Endodermal cell (in vitro differentiated cells): Measurements from ENCODE around the gene TACC2. TPM values are rescaled to one million over a fixed set of nuclear protein-coding genes. Genes with fewer than 3 reads are reported as not detected.

ENCODE experiments used
- DNase-seq: peaks from one replicate; pipeline ENCODE4 v3.0.0-alpha.2; 2017
- H3K27ac ChIP-seq: 2 replicates; pipeline ENCODE4 v1.5.1; 2013; ENCODE audit warnings: mild to moderate bottlenecking, low read depth, low read length, moderate library complexity
- H3K27me3 ChIP-seq: 2 replicates; pipeline ENCODE4 v1.6.1; 2013; ENCODE audit warnings: mild to moderate bottlenecking, low read length, moderate library complexity; ENCODE audit not compliant: insufficient read depth, control insufficient read depth, poor library complexity, severe bottlenecking
- H3K36me3 ChIP-seq: 2 replicates; pipeline ENCODE4 v1.7.0; 2013; ENCODE audit warnings: mild to moderate bottlenecking, low read length, moderate library complexity; ENCODE audit not compliant: control insufficient read depth, insufficient read depth
- H3K4me1 ChIP-seq: one replicate; pipeline ENCODE4 v1.7.0; 2013; ENCODE audit warnings: low read length; ENCODE audit not compliant: control insufficient read depth, insufficient read depth
- H3K4me3 ChIP-seq: 2 replicates; pipeline ENCODE4 v1.5.1; 2013; ENCODE audit warnings: mild to moderate bottlenecking, low read length, moderate library complexity
- H3K9ac ChIP-seq: 2 replicates; pipeline ENCODE4 v1.6.1; 2013; ENCODE audit warnings: mild to moderate bottlenecking, low read length, moderate library complexity; ENCODE audit not compliant: poor library complexity, severe bottlenecking; ENCODE audit errors: extremely low read depth
- H3K9me3 ChIP-seq: 2 replicates; pipeline ENCODE4 v1.6.1; 2013; ENCODE audit warnings: mild to moderate bottlenecking, low read length, moderate library complexity; ENCODE audit not compliant: control insufficient read depth
- H3K27ac Mint-ChIP-seq: 2 replicates; pipeline ENCODE4 v1.8.0; 2020; ENCODE audit warnings: mixed read lengths
- H3K27me3 Mint-ChIP-seq: 2 replicates; pipeline ENCODE4 v1.8.0; 2021; ENCODE audit warnings: mild to moderate bottlenecking, mixed read lengths; ENCODE audit not compliant: insufficient read depth
- H3K36me3 Mint-ChIP-seq: 2 replicates; pipeline ENCODE4 v1.8.0; 2020; ENCODE audit warnings: low read depth, mixed read lengths
- H3K4me1 Mint-ChIP-seq: 2 replicates; pipeline ENCODE4 v1.8.0; 2020; ENCODE audit warnings: mixed read lengths
- H3K4me3 Mint-ChIP-seq: 2 replicates; pipeline ENCODE4 v1.8.0; 2020; ENCODE audit warnings: mild to moderate bottlenecking, moderate library complexity, mixed read lengths
- H3K9me3 Mint-ChIP-seq: 2 replicates; pipeline ENCODE4 v1.8.0; 2020; ENCODE audit warnings: mild to moderate bottlenecking, mixed read lengths
- CTCF ChIP-seq: fragments of 200-600 bp; sonication (generic); conservative IDR thresholded peaks from 2 replicates; pipeline ENCODE4 v1.5.0; 2021; ENCODE audit warnings: antibody characterized with exemption, mild to moderate bottlenecking
- WGBS, 2 experiments: methylation state at CpG; one replicate each; pipeline versions ENCODE4 v1.1.5 to v1.1.7; 2013; ENCODE audit warnings: missing lambda C conversion rate in 2 of 2, mixed read lengths in 1 of 2; ENCODE audit not compliant: insufficient coverage in 1 of 2, insufficient read length in 1 of 2; 5-methylcytosine and 5-hydroxymethylcytosine counted together
- total RNA-seq, 2 donors: library from RNA; stranded (reverse); fragmentation: NEBNext Ultra II Directional in 1 of 2; extraction: Animal tissue kit (Norgen Biotek cat#: 25700) in 1 of 2; gene quantifications; 2 replicates in 1 of 2; 3 replicates in 1 of 2; pipeline ENCODE4 v1.2.1, GENCODE V29; 2021

Gene TACC2
- total RNA-seq, 2 donors from 2014 or later: 24.5 to 34.1 TPM

GRCh38 chr10:122301811-122302115 lies 312.8 kb downstream of the TACC2 start:
- no peaks in the 10 kb centered on the region for H3K4me1 Mint-ChIP-seq
- no peak overlapping the region for H3K27ac Mint-ChIP-seq
- Histone ChIP-seq H3K9ac (no peak overlapping the region), H3K9me3 (no peaks in the 10 kb centered on the region), H3K36me3 (no peaks in the 10 kb centered on the region), H3K27me3 (no peaks in the 10 kb centered on the region), H3K27ac (no peak overlapping the region), H3K4me3 (no peak overlapping the region), H3K4me1 (no peaks in the 10 kb centered on the region)
- H3K9me3 Mint-ChIP-seq: peaks cover 12% of the 10 kb centered on the region
- no peak overlapping the region for H3K4me3 Mint-ChIP-seq
- TF ChIP-seq CTCF: no peak
- no peaks in the 10 kb centered on the region for H3K27me3 Mint-ChIP-seq
- no peak for DNase-seq
- H3K36me3 Mint-ChIP-seq: no peaks in the 10 kb centered on the region
- 96 to 97% methylated on average over 6 to 7 of the region's 7 CpGs for WGBS, 2 experiments

GRCh38 chr10:122302315-122302714 lies 313.4 kb downstream of the TACC2 start:
- H3K36me3 Mint-ChIP-seq: no peaks in the 10 kb centered on the region
- Histone ChIP-seq H3K4me1 (no peaks in the 10 kb centered on the region), H3K27ac (no peak overlapping the region), H3K9me3 (no peaks in the 10 kb centered on the region), H3K27me3 (no peaks in the 10 kb centered on the region), H3K4me3 (no peak overlapping the region), H3K36me3 (no peaks in the 10 kb centered on the region), H3K9ac (no peak overlapping the region)
- H3K9me3 Mint-ChIP-seq: peaks cover 12% of the 10 kb centered on the region
- no peaks in the 10 kb centered on the region for H3K27me3 Mint-ChIP-seq
- H3K27ac Mint-ChIP-seq: no peak overlapping the region
- no peak for TF ChIP-seq CTCF
- H3K4me3 Mint-ChIP-seq: no peak overlapping the region
- no peak for DNase-seq
- H3K4me1 Mint-ChIP-seq: no peaks in the 10 kb centered on the region
- 91 to 97% methylated on average over 4 of the region's 4 CpGs for whole genome bisulfite sequencing, 2 experiments

- no peaks in the 10 kb centered on the region for H3K4me1 Mint-ChIP-seq
- H3K36me3 Mint-ChIP-seq: no peaks in the 10 kb centered on the region
- no peaks in the 10 kb centered on the region for H3K9me3 ChIP-seq
- DNase-seq: no peak
- H3K27ac ChIP-seq: no peak overlapping the region
- H3K9ac ChIP-seq: no peak overlapping the region
- H3K27me3 Mint-ChIP-seq: no peaks in the 10 kb centered on the region
- no peak overlapping the region for H3K4me3 ChIP-seq
- no peaks in the 10 kb centered on the region for H3K27me3 ChIP-seq
- H3K9me3 Mint-ChIP-seq: peaks cover 12% of the 10 kb centered on the region
- 89 to 100% methylated on average over 1 to 7 of the region's 9 CpGs for WGBS, 2 experiments
- no peaks in the 10 kb centered on the region for H3K36me3 ChIP-seq
- H3K4me1 ChIP-seq: no peaks in the 10 kb centered on the region
- TF ChIP-seq CTCF: no peak
- H3K27ac Mint-ChIP-seq: no peak overlapping the region
- H3K4me3 Mint-ChIP-seq: no peak overlapping the region
Measured at GRCh38 chr10:122303271-122304053, 314.5 kb downstream of the TACC2 start.

Other genes starting within 250 kb of the TACC2 start
- gene ATE1, start 61.1 kb upstream of the TACC2 start, total RNA-seq: 10 to 100 TPM; 31.2 to 32.2 TPM
- 10 to 100 TPM; 55.3 to 69.7 TPM for gene NSMCE4A, start 13.9 kb upstream of the TACC2 start, total RNA-seq